NT2/D1 (cell line): ENCODE measurements around the gene OR1L6.

Experiments used
- DNase-seq: peaks from one replicate; pipeline ENCODE4 v3.0.0-alpha.2; 2011; ENCODE audit warnings: low read depth, low spot score
- H3K27me3 ChIP-seq: 2 replicates; pipeline ENCODE4 v1.6.0; 2011; ENCODE audit warnings: mild to moderate bottlenecking; ENCODE audit not compliant: insufficient read length, insufficient read depth
- H3K36me3 ChIP-seq: 2 replicates; pipeline ENCODE4 v1.6.1; 2011; ENCODE audit warnings: mild to moderate bottlenecking, low read length, mixed read lengths; ENCODE audit not compliant: insufficient read depth, insufficient read length
- H3K4me1 ChIP-seq: 2 replicates; pipeline ENCODE4 v1.5.1; 2011; ENCODE audit not compliant: insufficient read depth, insufficient read length
- H3K4me3 ChIP-seq: 2 replicates; pipeline ENCODE4 v1.5.1; 2011; ENCODE audit warnings: low read depth; ENCODE audit not compliant: insufficient read length
- H3K9ac ChIP-seq: 2 replicates; pipeline ENCODE4 v1.6.0; 2011; ENCODE audit warnings: low read depth; ENCODE audit not compliant: insufficient read length
- H3K9me3 ChIP-seq: 2 replicates; pipeline ENCODE4 v1.5.1; 2011; ENCODE audit warnings: mild to moderate bottlenecking, low read length; ENCODE audit not compliant: insufficient read depth
- SUZ12 ChIP-seq: IDR thresholded peaks from 2 replicates; pipeline ENCODE4 v1.6.1; 2011; ENCODE audit not compliant: insufficient read length, insufficient read depth; ENCODE audit errors: extremely low read depth
- YY1 ChIP-seq: IDR thresholded peaks from 2 replicates; pipeline ENCODE4 v1.6.1; 2011; ENCODE audit not compliant: insufficient read length, insufficient read depth
- ZNF274 ChIP-seq: IDR thresholded peaks from 2 replicates; pipeline ENCODE4 v1.6.1; 2011; ENCODE audit warnings: mild to moderate bottlenecking, low read depth, low read length

OR1L6 gene

GRCh38 chr9:122789256-122790046 is 47.3 kb downstream of the OR1L6 start:
- H3K9me3 ChIP-seq, result no peaks in the 10 kb centered on the region
- H3K27me3 ChIP-seq, result no peaks in the 10 kb centered on the region
- no peak overlapping the region for H3K9ac ChIP-seq
- no peaks in the 10 kb centered on the region for H3K36me3 ChIP-seq
- no peak for DNase-seq
- TF ChIP-seq SUZ12, result no peak
- TF ChIP-seq YY1, result no peak
- TF ChIP-seq ZNF274, result no peak
- no peaks in the 10 kb centered on the region for H3K4me1 ChIP-seq
- no peak overlapping the region for H3K4me3 ChIP-seq

DNA sequence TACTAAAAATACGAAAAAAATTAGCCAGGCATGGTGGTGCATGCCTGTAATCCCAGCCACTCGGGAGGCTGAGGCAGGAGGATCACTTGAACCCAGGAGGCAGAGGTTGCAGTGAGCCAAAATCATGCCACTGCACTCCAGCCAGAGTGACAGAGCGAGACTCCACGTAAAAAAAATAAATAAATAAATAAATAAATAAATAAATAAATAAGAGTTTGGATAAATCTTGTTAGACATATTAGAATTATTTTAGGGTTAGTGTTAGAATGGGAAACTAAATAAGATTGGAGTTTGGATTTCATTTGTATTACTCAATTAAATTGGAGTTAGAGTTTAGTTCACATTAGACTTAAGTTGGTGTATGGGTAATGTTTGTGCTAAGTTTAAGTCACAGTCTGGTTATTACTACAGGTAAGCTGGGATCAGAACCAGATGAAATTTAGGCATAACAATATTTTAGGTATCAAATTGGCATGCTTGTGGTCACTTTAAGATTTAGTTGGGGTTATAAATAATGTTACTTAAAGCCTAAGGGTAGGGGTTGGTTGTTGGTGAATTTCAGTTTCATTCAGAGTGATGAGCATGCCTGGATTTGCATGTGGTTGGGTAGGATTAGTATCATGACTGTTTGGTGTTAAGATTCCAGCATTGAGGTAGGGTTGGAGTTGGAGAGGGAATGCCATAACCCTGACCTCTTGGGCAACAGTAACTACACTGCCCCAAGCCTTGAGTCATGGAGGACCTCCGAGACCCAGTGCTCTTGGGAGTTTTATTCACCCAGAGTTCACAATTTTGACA is 50.0 kb downstream of the OR1L6 start:
- no peaks in the 10 kb centered on the region for H3K9me3 ChIP-seq
- TF ChIP-seq ZNF274 (no peak), YY1 (no peak)
- no peaks in the 10 kb centered on the region for H3K27me3 ChIP-seq
- no peaks in the 10 kb centered on the region for H3K4me1 ChIP-seq
- H3K4me3 ChIP-seq, result no peak overlapping the region
- no peak overlapping the region for H3K9ac ChIP-seq
- H3K36me3 ChIP-seq, result no peaks in the 10 kb centered on the region
- DNase-seq, result no peak

DNA sequence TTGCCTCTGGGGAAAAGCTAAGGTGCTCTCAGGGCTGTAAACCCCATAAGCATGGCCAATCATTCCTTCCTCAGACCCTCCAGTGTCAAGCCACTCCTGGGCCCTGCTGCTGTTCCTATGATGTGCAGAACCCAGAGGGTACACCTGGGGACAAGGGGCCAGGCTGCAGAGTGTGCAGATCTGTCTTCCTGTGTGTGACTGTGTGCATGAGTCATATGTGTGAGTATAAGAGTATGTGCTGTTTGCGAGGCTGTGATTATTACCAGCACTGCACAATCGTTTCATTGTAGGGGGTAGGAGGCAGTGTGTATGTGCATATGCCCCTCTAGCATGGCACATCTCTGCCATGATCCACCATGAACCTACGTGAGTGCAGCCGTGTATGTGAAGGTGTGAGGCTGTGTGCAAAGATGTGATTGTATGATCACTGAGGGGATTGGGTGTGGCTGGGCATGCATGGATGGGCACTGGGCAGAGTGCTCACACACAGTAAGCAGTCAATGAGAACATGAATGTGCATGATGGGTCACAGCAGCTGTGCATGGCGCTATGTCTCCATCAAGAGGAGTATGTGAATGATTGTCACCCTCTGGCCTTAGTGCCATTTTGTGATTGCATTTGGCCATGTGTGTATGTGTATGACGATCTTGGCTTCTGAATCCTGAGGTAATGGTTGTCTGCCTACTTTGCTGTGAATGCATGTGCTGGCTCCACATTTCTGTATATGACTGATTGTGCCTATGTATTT is 55.4 kb downstream of the OR1L6 start:
- no peak for TF ChIP-seq YY1
- TF ChIP-seq SUZ12, result no peak
- TF ChIP-seq ZNF274, result no peak
- no peaks in the 10 kb centered on the region for H3K9me3 ChIP-seq

More for the DNA sequence above, 55.4 kb downstream of the OR1L6 start:
- Histone ChIP-seq H3K4me1 (no peaks in the 10 kb centered on the region), H3K4me3 (no peak overlapping the region), H3K36me3 (no peaks in the 10 kb centered on the region), H3K27me3 (no peaks in the 10 kb centered on the region), H3K9ac (no peak overlapping the region)
- DNase-seq, result no peak
